ENCODE measurements around the gene VPS37B. TPM values are rescaled to one million over a fixed set of nuclear protein-coding genes. Genes with fewer than 3 reads are reported as not detected.

Gene VPS37B, protein sequence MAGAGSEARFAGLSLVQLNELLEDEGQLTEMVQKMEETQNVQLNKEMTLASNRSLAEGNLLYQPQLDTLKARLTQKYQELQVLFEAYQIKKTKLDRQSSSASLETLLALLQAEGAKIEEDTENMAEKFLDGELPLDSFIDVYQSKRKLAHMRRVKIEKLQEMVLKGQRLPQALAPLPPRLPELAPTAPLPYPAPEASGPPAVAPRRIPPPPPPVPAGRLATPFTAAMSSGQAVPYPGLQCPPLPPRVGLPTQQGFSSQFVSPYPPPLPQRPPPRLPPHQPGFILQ
- total RNA-seq, result 18.6 and 20.8 TPM in 2 replicates

DNA sequence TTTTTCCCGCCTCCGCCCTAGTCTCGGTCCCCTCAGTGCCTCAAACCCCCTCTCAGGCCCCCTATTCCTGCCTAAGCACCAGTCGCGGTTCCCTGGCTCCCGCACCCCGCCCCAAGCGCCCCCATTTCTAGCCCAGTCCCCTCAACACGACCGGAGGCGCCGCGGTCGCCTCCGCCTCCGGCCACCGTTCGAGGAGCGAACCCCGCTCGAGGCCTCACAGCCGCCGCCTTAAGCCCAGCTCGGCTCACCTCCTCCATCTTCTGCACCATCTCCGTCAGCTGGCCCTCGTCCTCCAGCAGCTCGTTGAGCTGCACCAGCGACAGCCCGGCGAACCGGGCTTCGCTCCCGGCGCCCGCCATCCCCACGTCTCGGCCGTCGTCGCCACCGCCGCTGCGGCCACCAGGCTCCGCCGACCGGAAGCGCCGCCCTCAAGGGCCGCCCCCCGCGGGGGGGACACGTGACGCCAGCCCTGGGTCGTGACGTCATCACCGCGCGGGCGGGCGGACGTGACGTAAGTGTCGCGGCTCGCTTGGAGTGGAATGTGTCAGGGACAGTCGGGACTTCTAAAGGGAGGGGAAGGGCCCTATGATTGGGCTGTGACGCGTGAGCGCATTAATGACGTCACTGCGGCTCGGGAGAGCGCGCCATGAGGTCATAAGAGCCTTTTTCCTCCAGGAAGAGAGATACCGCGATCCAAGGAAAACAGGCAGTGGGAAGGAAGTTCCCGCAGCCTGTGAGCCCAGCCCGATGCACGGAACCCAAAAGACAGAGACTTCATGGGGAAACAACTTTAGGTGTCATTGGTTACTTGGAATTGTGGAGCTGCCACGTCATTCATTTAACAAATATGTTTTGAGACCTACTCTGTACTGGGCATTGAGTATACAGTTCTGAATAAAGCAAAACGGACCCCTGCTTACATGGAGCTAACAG, at the start of gene VPS37B:
Gene VPS37B, minus strand, starts transcription at position 421 of the 933 bp plus-strand sequence. Its CDS starts 62 bp downstream, at position 359.

GRCh38 chr12:122834921-122835749, 60.8 kb downstream of the VPS37B start, which contains the start of gene HIP1R:
TSS of gene HIP1R (plus strand) at chr12:122835457. CDS start at chr12:122835551, 94 bp downstream.

Other genes starting within 250 kb of the VPS37B start
- gene HCAR2, start 192.8 kb downstream of the VPS37B start, total RNA-seq, result not detected in 2 replicates
- gene HCAR3, start 179.3 kb downstream of the VPS37B start, total RNA-seq, result not detected in 2 replicates
- gene HCAR1, start 165.3 kb downstream of the VPS37B start, total RNA-seq, result 0.50 and 0.87 TPM in 2 replicates
- 32.7 and 41.2 TPM in 2 replicates for gene DENR, start 143.3 kb downstream of the VPS37B start, total RNA-seq
- 0.44 and 1.2 TPM in 2 replicates for gene CCDC62, start 121.6 kb downstream of the VPS37B start, total RNA-seq
- gene HIP1R, start 60.7 kb downstream of the VPS37B start, total RNA-seq, result 21.4 and 25.1 TPM in 2 replicates
- gene ABCB9, start 70.3 kb upstream of the VPS37B start, total RNA-seq, result 13.2 and 16.7 TPM in 2 replicates
- 12.1 and 14.5 TPM in 2 replicates for gene OGFOD2, start 79.1 kb upstream of the VPS37B start, total RNA-seq
- 137 and 226 TPM in 2 replicates for gene ARL6IP4, start 84.6 kb upstream of the VPS37B start, total RNA-seq

Measured in smooth muscle cell of trachea (primary cell).